NB4 (cell line): ENCODE data around the gene ICE2.

Experiments used
- DNase-seq: peaks from one replicate; pipeline ENCODE4 v3.0.0; 2010; ENCODE audit warnings: low read depth
- H3K4me3 ChIP-seq: one replicate; pipeline ENCODE4 v1.5.1; 2011; ENCODE audit warnings: mild to moderate bottlenecking, low read depth, low read length, moderate library complexity
- MYC ChIP-seq: IDR thresholded peaks from 2 replicates; pipeline ENCODE4 v1.6.1; 2011; ENCODE audit warnings: low read depth, low read length
- POLR2A ChIP-seq: IDR thresholded peaks from 2 replicates; pipeline ENCODE4 v1.6.1; 2011; ENCODE audit warnings: mild to moderate bottlenecking; ENCODE audit not compliant: insufficient read length; ENCODE audit errors: extremely low read depth
- TF ChIP-seq, protein P1 (sequence below): IDR thresholded peaks from one replicate; pipeline ENCODE4 v1.5.1; 2012; ENCODE audit warnings: low read depth, low read length
- TF ChIP-seq, protein P2 (sequence below): IDR thresholded peaks from 2 replicates; pipeline ENCODE4 v1.6.1; 2011; ENCODE audit warnings: low read depth, low read length

ICE2 gene, protein sequence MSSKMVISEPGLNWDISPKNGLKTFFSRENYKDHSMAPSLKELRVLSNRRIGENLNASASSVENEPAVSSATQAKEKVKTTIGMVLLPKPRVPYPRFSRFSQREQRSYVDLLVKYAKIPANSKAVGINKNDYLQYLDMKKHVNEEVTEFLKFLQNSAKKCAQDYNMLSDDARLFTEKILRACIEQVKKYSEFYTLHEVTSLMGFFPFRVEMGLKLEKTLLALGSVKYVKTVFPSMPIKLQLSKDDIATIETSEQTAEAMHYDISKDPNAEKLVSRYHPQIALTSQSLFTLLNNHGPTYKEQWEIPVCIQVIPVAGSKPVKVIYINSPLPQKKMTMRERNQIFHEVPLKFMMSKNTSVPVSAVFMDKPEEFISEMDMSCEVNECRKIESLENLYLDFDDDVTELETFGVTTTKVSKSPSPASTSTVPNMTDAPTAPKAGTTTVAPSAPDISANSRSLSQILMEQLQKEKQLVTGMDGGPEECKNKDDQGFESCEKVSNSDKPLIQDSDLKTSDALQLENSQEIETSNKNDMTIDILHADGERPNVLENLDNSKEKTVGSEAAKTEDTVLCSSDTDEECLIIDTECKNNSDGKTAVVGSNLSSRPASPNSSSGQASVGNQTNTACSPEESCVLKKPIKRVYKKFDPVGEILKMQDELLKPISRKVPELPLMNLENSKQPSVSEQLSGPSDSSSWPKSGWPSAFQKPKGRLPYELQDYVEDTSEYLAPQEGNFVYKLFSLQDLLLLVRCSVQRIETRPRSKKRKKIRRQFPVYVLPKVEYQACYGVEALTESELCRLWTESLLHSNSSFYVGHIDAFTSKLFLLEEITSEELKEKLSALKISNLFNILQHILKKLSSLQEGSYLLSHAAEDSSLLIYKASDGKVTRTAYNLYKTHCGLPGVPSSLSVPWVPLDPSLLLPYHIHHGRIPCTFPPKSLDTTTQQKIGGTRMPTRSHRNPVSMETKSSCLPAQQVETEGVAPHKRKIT

DNA sequence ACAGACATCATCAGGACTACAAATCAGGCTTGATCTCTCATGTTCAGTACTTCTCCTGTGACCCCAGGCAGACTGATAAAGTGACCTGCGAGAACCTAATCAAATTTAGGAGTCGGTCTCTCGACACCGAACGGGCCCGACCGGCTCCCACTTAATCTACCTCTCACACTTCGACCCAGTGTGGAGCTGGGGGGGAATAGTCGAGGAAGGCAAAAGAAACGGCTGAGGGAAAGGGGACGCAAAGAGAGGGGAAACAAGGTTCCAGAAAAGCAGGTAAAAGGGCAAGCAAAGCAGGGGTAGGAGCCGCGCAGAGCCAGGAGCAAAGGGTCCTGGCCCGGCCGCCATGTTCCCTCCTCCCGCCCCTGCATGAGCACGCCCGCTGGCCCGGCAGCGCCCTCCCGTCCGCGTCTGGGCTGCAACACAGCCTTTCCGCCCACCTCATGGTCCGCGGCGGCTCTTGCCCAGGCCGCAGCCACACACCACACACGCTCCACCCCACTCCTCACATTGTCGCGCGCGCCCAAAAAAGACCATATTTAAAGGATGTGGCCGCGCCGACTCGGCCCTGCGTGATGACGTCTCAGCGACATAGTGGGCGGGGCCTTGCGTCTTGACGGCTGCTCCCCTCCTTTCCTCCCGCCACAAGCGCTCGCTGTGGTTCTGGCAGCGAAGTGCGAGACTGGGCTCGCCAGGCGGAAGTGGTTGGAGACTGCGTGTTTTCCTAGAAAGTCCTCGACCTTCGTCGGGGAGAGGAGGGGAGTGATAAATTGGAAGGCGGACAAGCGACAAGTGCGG is at the start of gene ICE2:
Gene ICE2, minus strand, starts transcription at position 577 of the 795 bp plus-strand sequence. CDS start 1,165 bp downstream, outside the sequence.
- DNase-seq, result peak; percentile 96
- H3K4me3 ChIP-seq, result peak within 1 kb of the TSS; percentile 82
- TF ChIP-seq POLR2A, result peak; percentile 98
- TF ChIP-seq, protein P1, sequence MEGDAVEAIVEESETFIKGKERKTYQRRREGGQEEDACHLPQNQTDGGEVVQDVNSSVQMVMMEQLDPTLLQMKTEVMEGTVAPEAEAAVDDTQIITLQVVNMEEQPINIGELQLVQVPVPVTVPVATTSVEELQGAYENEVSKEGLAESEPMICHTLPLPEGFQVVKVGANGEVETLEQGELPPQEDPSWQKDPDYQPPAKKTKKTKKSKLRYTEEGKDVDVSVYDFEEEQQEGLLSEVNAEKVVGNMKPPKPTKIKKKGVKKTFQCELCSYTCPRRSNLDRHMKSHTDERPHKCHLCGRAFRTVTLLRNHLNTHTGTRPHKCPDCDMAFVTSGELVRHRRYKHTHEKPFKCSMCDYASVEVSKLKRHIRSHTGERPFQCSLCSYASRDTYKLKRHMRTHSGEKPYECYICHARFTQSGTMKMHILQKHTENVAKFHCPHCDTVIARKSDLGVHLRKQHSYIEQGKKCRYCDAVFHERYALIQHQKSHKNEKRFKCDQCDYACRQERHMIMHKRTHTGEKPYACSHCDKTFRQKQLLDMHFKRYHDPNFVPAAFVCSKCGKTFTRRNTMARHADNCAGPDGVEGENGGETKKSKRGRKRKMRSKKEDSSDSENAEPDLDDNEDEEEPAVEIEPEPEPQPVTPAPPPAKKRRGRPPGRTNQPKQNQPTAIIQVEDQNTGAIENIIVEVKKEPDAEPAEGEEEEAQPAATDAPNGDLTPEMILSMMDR, result no peak
- TF ChIP-seq, protein P2, sequence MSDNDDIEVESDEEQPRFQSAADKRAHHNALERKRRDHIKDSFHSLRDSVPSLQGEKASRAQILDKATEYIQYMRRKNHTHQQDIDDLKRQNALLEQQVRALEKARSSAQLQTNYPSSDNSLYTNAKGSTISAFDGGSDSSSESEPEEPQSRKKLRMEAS, result peak; percentile 88
- TF ChIP-seq MYC, result peak; percentile 93

DNA sequence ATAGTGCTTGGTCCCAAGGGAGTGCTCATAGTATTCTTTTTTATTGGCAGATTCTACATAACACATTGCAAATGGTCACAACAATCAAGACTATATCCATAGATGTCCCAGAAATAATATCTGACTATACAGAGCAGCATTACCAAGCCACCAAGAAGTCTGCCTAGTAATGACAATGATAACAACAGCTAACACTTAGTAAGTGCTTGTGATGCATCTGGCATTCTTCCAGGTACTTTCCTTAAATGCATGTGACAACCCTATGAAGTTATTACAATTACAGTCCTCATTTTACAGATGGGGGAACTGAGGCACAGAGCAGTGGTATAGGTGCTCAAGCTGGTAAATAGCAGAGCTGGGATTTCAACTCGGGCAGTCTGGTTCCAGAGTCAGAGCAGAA is 49.6 kb upstream of the ICE2 start:
- TF ChIP-seq POLR2A, result no peak
- TF ChIP-seq, protein P2, result no peak
- TF ChIP-seq, protein P1, result no peak
- no peak overlapping the region for H3K4me3 ChIP-seq
- no peak for DNase-seq

DNA sequence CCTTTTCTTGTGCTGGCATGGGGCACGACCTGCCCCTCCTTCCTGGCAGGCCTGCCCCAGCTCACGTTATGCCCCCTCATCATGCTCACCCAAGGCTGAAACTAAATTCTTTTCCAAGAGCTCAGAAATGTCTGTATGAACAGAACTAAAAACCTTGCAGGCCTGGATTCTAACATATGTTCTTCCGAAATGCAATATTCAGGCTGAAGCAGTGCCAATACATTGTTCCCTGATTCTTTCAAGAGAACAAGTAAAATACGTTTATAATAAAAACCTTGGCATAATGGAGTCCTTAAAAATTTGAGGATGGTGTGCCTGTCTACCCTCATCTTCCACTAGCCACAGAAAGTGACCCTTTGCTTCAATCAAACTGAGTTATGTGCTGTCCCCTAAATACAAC is 48.5 kb upstream of the ICE2 start:
- TF ChIP-seq MYC (no peak), POLR2A (no peak)
- TF ChIP-seq, protein P2, result no peak
- TF ChIP-seq, protein P1, result no peak
- DNase-seq, result no peak
- H3K4me3 ChIP-seq, result no peak overlapping the region

- no peak for TF ChIP-seq POLR2A
- TF ChIP-seq, protein P1, result no peak
- TF ChIP-seq, protein P2, result no peak
- TF ChIP-seq MYC, result no peak
- H3K4me3 ChIP-seq, result no peak overlapping the region
- no peak for DNase-seq
These were observed 47.2 kb upstream of the ICE2 start for GRCh38 chr15:60526127-60526616.

- no peak overlapping the region for H3K4me3 ChIP-seq
- DNase-seq, result no peak
- TF ChIP-seq, protein P1, result no peak
- TF ChIP-seq MYC (no peak), POLR2A (no peak)
- TF ChIP-seq, protein P2, result no peak
These were observed 46.5 kb upstream of the ICE2 start for GRCh38 chr15:60525341-60526039.
